HG03575 (cell line): ENCODE measurements around the gene SFSWAP.
"Not testable (repeated sequence)": the region's sequence is repeated elsewhere in the genome, so short reads cannot be mapped to it uniquely, and the experiment has no call there.

Source experiments
- ATAC-seq: cut with Tn5 transposase; IDR thresholded peaks from one replicate; pipeline ENCODE4 v1.9.1; 2021; ENCODE audit not compliant: unreplicated experiment, insufficient number of reproducible peaks, low FRiP score; ENCODE audit errors: extremely low read depth

SFSWAP gene

GRCh38 chr12:131698286-131698685 is 12.6 kb upstream of the SFSWAP start:
- no peak for ATAC-seq

DNA sequence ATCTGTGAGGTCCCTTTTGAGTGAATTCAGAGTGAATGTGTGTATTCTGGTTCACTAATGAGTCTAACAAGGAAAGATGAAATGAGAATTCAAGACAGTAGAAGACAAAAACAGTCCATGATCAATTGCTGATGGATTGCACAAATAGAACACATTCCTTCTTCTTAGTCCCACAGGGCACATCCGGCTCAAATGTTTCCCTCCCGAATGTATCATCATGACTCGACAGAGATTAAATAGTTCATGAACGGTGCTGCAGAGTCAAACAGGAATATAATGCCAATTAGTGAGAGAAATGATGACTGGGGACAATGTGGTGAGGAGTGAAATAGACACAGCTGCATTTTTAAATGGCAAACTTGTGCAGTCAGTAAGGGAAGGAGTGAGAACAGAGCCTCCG is 11.5 kb upstream of the SFSWAP start:
- ATAC-seq, result no peak

DNA sequence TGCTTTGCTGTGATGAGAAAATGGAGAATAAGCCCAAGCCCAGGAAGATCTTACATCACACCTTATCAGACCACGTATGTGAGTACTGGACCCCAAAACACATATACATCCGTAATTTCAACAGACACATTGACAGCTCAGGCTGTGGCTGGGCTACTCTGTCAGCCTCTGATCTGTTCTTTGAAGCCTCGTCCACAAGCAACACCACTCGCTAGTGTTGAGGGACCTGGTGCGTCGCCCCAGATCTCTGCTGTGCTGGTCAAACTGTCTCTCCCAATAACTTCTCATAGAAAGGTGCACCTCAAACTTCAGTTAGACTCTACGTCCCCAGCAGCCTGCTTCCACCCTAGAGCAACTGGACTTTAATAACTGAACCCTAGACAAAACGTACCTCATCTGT is 10.6 kb upstream of the SFSWAP start:
- ATAC-seq, result no peak

DNA sequence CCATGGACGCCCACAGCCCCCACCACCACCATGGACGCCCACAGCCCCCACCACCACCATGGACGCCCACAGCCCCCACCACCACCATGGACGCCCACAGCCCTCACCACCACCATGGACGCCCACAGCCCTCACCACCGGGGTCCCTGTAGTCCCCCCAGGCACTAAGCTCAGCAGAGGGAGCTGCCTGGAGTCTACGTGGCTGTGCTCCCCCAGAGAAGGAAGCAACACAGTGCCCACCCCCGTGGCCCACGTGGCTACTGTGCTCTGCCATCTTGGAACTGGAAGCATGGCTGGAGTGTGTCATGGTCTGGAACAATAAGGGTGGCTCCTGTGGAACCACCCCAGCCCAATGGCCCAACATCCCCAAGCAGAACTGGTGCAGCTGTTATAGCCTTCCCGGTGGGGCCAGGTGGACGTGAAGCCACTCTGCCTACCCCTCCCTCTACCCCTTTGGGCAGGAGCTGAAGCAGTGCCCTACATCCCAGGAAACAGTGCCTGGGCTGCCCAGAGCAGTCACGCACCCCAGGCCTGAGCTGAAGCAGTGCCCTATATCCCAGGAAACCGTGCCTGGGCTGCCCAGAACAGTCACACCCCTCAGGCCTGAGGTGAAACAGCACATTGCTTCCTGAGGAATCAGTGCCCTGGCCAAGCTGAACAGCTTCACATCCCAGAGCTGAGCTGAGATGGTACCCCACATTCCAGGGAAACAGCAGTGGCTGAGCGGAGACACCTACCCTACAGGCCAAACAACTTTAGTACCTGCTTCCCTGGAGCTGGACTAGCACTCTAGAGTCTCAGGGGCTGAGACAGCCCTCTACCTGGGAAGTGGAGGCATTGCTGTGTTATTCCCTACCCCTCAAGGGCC is 9.0 kb upstream of the SFSWAP start:
- no peak for ATAC-seq

DNA sequence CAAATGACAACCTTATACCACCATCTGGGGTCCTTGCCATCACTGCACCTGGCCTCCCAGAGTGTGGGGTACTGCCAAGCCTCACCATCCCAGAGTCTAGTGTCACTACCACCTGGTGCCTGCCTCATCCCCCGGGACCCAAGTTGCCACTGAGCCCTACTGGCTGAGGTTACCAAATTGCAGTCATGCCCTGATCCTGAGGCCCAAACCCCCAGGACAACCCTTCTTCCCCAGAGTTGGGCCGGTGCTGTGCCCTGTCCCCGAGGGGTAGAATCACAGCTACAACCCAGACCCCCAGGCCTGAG is 8.4 kb upstream of the SFSWAP start:
- ATAC-seq, result no peak

GRCh38 chr12:131703161-131703560 is 7.7 kb upstream of the SFSWAP start:
- ATAC-seq, result no peak

- no peak for ATAC-seq
These were observed 6.4 kb upstream of the SFSWAP start for GRCh38 chr12:131704509-131704908.

GRCh38 chr12:131706709-131707108 is 4.2 kb upstream of the SFSWAP start:
- ATAC-seq, result not testable (repeated sequence)

DNA sequence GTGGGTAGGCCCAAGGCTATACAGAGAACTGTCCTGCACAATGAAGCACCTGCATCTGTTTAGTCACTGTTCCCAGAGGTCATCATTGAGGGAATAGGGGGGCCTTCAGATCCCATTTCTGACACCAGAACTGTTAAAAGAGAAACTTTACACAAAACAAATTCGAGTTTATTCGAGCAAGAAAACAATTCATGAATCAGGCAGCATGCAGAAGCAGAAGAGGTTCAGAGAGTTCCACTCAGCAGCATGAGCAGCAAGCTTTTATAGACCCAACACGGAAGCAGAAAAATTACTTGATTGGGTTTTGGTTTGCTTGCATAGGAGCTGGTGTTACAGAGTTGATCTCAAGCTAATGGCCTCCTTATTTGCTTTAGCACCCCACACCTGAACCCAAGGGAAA is 1.7 kb upstream of the SFSWAP start:
- no peak for ATAC-seq

DNA sequence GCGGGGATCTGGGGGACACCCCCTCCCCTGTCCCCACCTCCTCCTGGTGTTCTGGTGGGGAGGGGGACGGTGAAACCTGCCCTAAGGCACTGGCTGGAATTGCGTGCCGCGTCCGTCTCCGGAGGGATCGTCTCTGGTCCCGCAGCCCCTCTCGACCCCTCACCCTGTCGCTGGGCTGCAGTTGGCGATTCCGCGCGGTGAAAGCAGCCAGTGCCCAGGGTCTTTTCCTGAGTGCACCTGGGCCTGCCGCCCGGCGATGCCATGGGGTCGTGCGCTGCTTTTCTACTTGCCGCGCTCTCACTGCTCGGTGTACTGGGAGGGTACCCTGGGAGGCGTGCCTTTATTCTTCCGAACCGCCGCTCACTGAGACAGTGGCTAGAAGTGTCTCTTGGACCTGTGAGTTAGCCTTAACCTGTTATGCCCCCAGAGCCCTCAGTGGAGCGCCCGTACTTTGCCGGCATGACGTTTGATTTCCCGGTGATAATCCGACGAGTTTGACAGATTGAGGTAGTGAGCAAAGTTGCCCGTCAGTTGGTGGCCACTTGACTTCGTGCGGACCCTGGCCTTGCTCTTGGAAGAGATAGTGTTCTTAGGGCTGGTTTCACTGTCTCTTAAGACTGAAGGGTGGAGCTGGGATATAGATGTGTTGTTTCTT is 788 bp downstream of the SFSWAP start:
- no peak for ATAC-seq

GRCh38 chr12:131713349-131713748 is 2.5 kb downstream of the SFSWAP start:
- no peak for ATAC-seq

- ATAC-seq, result no peak
These were observed 3.9 kb downstream of the SFSWAP start for GRCh38 chr12:131714759-131715158.

DNA sequence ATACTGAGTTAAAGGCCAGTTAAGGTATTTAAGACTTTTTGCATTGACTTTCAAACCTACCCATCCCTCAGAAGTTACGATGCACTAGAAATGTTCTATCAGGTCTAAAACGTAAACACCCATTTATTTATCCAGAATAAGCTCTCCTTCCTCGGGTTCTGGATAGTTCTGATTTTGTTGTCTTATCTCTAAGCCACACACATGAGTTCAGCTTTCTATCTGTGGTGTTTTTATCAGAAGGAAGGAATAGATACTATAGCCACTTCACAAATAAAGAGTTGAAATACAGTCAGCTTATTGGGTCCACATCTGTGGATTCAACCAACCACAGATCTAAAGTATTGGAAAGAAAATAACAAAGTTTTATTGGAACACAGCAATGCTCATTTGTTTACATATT is 5.4 kb downstream of the SFSWAP start:
- ATAC-seq, result no peak

DNA sequence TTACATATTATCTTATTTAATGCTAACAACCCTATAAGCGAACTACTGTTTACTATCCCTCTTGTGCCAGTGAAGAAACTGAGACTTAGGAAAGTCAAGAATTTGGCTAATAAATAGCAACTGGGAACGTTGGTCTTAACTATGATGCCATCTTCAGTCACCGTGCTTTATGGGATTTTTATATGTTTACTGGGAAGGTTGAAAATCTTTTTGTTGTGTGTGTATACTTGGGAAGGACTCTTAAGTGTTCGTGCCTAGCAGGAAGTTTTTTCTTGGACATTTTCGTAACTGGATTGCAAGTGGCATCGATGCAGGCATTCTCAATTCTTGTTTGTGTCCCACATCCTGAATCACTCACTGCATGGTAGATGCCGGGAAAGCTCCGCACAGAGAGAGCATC is 9.4 kb downstream of the SFSWAP start:
- no peak for ATAC-seq

DNA sequence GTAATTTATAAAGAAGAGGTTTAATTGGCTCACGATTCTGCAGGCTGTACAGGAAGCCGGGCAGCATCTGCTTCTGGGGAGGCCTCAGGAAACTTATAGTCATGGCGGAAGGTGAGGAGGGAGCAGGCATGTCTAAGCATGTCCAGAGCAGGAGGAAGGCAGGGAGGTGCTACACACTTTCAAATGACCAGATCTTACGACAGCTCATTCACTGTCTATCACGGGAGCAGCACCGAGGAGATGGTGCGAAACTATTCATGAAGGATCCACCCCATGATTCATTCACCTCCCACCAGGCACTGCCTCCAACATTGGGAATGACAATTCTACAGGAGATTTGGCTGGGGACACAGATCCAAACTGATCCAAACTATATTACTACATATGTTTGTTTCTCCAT is 10.0 kb downstream of the SFSWAP start:
- no peak for ATAC-seq

GRCh38 chr12:131721548-131721947 is 10.7 kb downstream of the SFSWAP start:
- ATAC-seq, result no peak

- no peak for ATAC-seq
These were observed 12.6 kb downstream of the SFSWAP start for GRCh38 chr12:131723532-131723931.

DNA sequence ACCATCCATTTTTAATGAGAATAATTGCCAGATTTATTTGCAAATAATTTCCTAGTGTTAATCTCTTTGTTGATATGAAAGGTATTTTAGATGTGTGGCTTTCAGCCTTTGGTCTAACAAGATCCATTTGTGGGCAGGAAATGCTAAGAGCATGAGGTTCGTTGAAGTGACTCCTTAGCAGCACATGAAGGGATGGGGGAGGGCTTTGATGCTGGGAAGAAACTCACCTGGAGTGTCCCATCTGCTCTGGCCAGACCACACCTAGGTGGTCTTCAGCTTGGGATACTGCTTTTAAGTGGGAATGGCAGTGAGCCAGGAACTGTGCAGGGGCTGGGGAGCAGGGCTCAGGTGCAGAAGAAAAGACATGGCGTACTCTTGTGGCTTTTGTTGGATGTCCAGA is 13.6 kb downstream of the SFSWAP start:
- no peak for ATAC-seq

GRCh38 chr12:131725503-131725902 is 14.6 kb downstream of the SFSWAP start:
- no peak for ATAC-seq

DNA sequence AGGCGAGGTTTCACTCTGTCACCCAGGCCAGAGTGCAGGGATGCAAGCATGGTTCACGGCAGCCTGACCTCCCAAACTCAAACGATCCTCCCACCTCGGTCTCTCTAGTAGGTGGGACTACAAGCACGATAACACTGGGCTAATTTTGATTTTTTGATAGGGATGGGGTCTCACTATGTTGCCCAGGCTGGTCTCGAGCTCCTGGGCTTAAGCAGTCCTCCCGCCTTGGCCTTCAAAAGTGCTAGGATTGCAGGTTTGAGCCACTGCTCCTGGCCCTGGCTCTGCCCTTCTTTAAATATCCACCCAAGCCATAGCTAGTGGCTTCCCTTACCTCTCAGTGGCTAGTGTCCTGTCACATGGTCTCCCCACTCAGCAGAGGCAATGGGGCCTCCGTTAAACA is 17.8 kb downstream of the SFSWAP start:
- ATAC-seq, result no peak
